GM12878 (cell line): ENCODE measurements around the gene CPLX4. TPM values are rescaled to one million over a fixed set of nuclear protein-coding genes. Genes with fewer than 3 reads are reported as not detected.

ENCODE experiments used
- ATAC-seq: fragments of 200-7000 bp; cut with Tn5 transposase; 3 replicates; pipeline ENCODE4 v1.9.1; 2020; ENCODE audit warnings: mild to moderate bottlenecking, moderate library complexity
- BruUV-seq: library from RNA; stranded (reverse); fragments of 400-500 nt; replicated peaks from 2 replicates; lab custom pipeline; 2021; lab: Mats Ljungman, UMichigan
- CTCF ChIA-PET: fragments of 300-600 bp; sonication (Branson Sonifier 250); formaldehyde crosslinking; extraction: SDS; loops from one replicate; lab custom pipeline; 2021; ENCODE audit warnings: inconsistent platforms; lab: Yijun Ruan, JAX
- POLR2A ChIA-PET: fragments of 350-600 bp; formaldehyde crosslinking; extraction: SDS; loops from one replicate; lab custom pipeline; 2021; ENCODE audit warnings: inconsistent platforms; lab: Charles Lee
- RAD21 ChIA-PET: fragments of 300-600 bp; sonication (Branson Sonifier 250); formaldehyde crosslinking; loops from one replicate; lab custom pipeline; 2023; ENCODE audit warnings: antibody characterized with exemption; ENCODE audit not compliant: unreplicated experiment; lab: Charles Lee
- SMC1A ChIA-PET: fragments of 300-600 bp; sonication (Branson Sonifier 250); formaldehyde crosslinking; loops from one replicate; lab custom pipeline; 2023; ENCODE audit not compliant: unreplicated experiment, uncharacterized antibody; lab: Charles Lee
- DNase-seq: peaks from one replicate; pipeline ENCODE4 v3.0.0-alpha.2; 2011; ENCODE audit warnings: low read depth, low spot score
- FAIRE-seq: peaks from 3 replicates; lab custom pipeline; 2011; peaks lifted over from hg19 to GRCh38; lab: Jason Lieb, UNC
- H2AFZ ChIP-seq: 2 replicates; pipeline ENCODE4 v1.6.0; 2011; ENCODE audit warnings: low read depth, low read length, control low read depth; ENCODE audit not compliant: control insufficient read depth
- H3K27ac ChIP-seq: 2 replicates; pipeline ENCODE4 v1.5.1; 2011; ENCODE audit warnings: control low read depth; ENCODE audit not compliant: control insufficient read depth, insufficient read depth
- H3K27me3 ChIP-seq, 2 experiments: replicated peaks in 1 of 2; 2 replicates each; pipeline versions ENCODE4 v1.6.0 to v1.6.1; 2011; ENCODE audit warnings: low read length in 1 of 2; ENCODE audit not compliant: control insufficient read depth in 2 of 2, insufficient read depth in 2 of 2
- H3K36me3 ChIP-seq, 2 experiments: 2 replicates each; pipeline ENCODE4 v1.5.1; 2011; ENCODE audit warnings: low read length in 1 of 2; ENCODE audit not compliant: control insufficient read depth in 2 of 2, insufficient read depth in 2 of 2
- H3K4me1 ChIP-seq: 2 replicates; pipeline ENCODE4 v1.6.1; 2011; ENCODE audit warnings: mild to moderate bottlenecking, low read length, moderate library complexity, mixed read lengths; ENCODE audit not compliant: control insufficient read depth, insufficient read depth
- H3K4me2 ChIP-seq: 2 replicates; pipeline ENCODE4 v1.6.0; 2011; ENCODE audit warnings: control low read depth; ENCODE audit not compliant: control insufficient read depth, insufficient read depth
- H3K4me3 ChIP-seq: fragments of 200-600 bp; sonication (generic); 2 replicates; pipeline ENCODE4 v1.5.1; 2016
- H3K79me2 ChIP-seq: 2 replicates; pipeline ENCODE4 v1.6.0; 2011; ENCODE audit warnings: low read length; ENCODE audit not compliant: control insufficient read depth, insufficient read depth
- H3K9ac ChIP-seq: 2 replicates; pipeline ENCODE4 v1.8.0; 2011; ENCODE audit warnings: low read length, control low read depth, mixed read lengths; ENCODE audit not compliant: control insufficient read depth, insufficient read depth
- H3K9me3 ChIP-seq: replicated peaks from 3 replicates; pipeline ENCODE4 v1.5.1; 2011; ENCODE audit warnings: mild to moderate bottlenecking, low read length; ENCODE audit not compliant: control insufficient read depth, insufficient read depth
- H4K20me1 ChIP-seq: 2 replicates; pipeline ENCODE4 v1.6.0; 2011; ENCODE audit not compliant: control insufficient read depth, insufficient read depth
- E4F1 ChIP-seq: fragments of 450-650 bp; IDR thresholded peaks from 2 replicates; pipeline ENCODE4 v1.6.1; 2018; ENCODE audit warnings: borderline replicate concordance, mild to moderate bottlenecking; ENCODE audit not compliant: partially characterized antibody
- FOS ChIP-seq: IDR thresholded peaks from 3 replicates; pipeline ENCODE4 v1.6.1; 2011; ENCODE audit warnings: borderline replicate concordance; ENCODE audit not compliant: insufficient read length; ENCODE audit errors: extremely low read depth
- MEF2A ChIP-seq: IDR thresholded peaks from 2 replicates; pipeline ENCODE4 v1.6.1; 2011; ENCODE audit warnings: low read depth, mild to moderate bottlenecking, low read length, moderate library complexity; ENCODE audit not compliant: insufficient read depth
- NFYB ChIP-seq: IDR thresholded peaks from 2 replicates; pipeline ENCODE4 v1.6.1; 2011; ENCODE audit warnings: low read depth, mild to moderate bottlenecking, low read length, improper control_type of control experiment, moderate library complexity; ENCODE audit not compliant: insufficient read depth
- NKRF ChIP-seq: fragments of 450-650 bp; conservative IDR thresholded peaks from 2 replicates; pipeline ENCODE4 v1.6.1; 2017; ENCODE audit warnings: mild to moderate bottlenecking, moderate library complexity
- NR2C2 ChIP-seq: IDR thresholded peaks from 2 replicates; pipeline ENCODE4 v1.6.1; 2011; ENCODE audit warnings: borderline replicate concordance, low read depth; ENCODE audit not compliant: control insufficient read depth, insufficient read length
- REST ChIP-seq: IDR thresholded peaks from 2 replicates; pipeline ENCODE4 v1.6.1; 2012; ENCODE audit warnings: mild to moderate bottlenecking, low read depth, low read length
- ZBTB11 ChIP-seq: fragments of 450-650 bp; formaldehyde crosslinking; IDR thresholded peaks from 2 replicates; pipeline ENCODE4 v1.5.0; 2022; ENCODE audit warnings: mild to moderate bottlenecking, missing genetic modification characterization
- WGBS: methylation state at CpG from one replicate; pipeline ENCODE4 v1.1.6; 2016; ENCODE audit warnings: low lambda C conversion rate; ENCODE audit not compliant: insufficient replicate concordance, insufficient coverage; ENCODE audit errors: missing lambda C conversion rate; 5-methylcytosine and 5-hydroxymethylcytosine counted together
- in situ Hi-C: fragments of 300-500 bp; cut with MboI; formaldehyde crosslinking; loops from 9 replicates; pipeline ENCODE4 v1.14.3; 2018; ENCODE audit warnings: mixed read lengths
- intact Hi-C: fragments of 100-400 bp; cut with micrococcal nuclease; formaldehyde crosslinking; loops from one replicate; pipeline ENCODE4 v1.14.2; 2022; ENCODE audit not compliant: unreplicated experiment
- polyA plus RNA-seq, 11 experiments: library from polyadenylated mRNA; depleted of rRNA in 4 of 11; unstranded in 6 of 11; stranded (reverse) in 5 of 11; fragments of >200 nt; fragmentation: Nextera tagmentation in 4 of 11; fragmentation: Illumina TruSeq in 1 of 11; extraction: Ambion mirVana in 4 of 11; extraction: Trizol in 1 of 11; gene quantifications; 1 replicate in 1 of 11; 2 replicates in 10 of 11; pipeline versions ENCODE4 v1.2.1 to v1.2.3, GENCODE V29; 2011 to 2016; ENCODE audit warnings: inconsistent platforms in 2 of 11, missing spikeins in 2 of 11, low read depth in 1 of 11
- total RNA-seq, 4 experiments: library from RNA; depleted of rRNA in 3 of 4; stranded (reverse); fragments of >200 nt in 3 of 4; fragmentation: Illumina TruSeq in 1 of 4; extraction: Trizol in 1 of 4; gene quantifications; 2 replicates each; pipeline versions ENCODE4 v1.2.1 to v1.2.3, GENCODE V29; 2013 to 2021

The CPLX4 gene
- total and polyA plus RNA-seq, 10 of the 15 experiments (the other 5 are each of a cell fraction or from before 2014, with no cell fraction given), result not detected

- TF ChIP-seq NKRF, result no peak
These were observed 36.3 kb upstream of the CPLX4 start (continued) for GRCh38 chr18:59354731-59355130.

- no peaks in the 10 kb centered on the region for H3K9me3 ChIP-seq
- H3K27ac ChIP-seq, result no peak overlapping the region
- peaks cover 8% of the 10 kb centered on the region for H3K4me1 ChIP-seq
- in situ Hi-C loops, result no loop called here
- peaks cover 5 to 44% of the 10 kb centered on the region in 2 experiments for H3K36me3 ChIP-seq
- ChIA-PET CTCF (interaction anchor here (1.1 to 2.1 kb wide), 2 partner anchors 35 to 49 kb away, joined by 3 to 12 read pairs; partner anchors contain the start of gene CPLX4), RAD21 (interaction anchor here (1.5 kb wide), 1 partner anchor 585 kb away, joined by 3 read pairs; no protein-coding TSS in a partner anchor), SMC1A (interaction anchor here (0.9 to 1.4 kb wide), 3 partner anchors 14 to 23 kb away, joined by 3 read pairs; no protein-coding TSS in a partner anchor), POLR2A (no interaction called here)
- DNase-seq (no peak), ATAC-seq (no peak), FAIRE-seq (no peak)
- intact Hi-C loops, result loop anchor here (10.0 kb wide), 1 partner anchor 552 kb away; no protein-coding TSS in a partner anchor
- no peak overlapping the region for H2AFZ ChIP-seq
- no peaks in the 10 kb centered on the region for H4K20me1 ChIP-seq
- no peak overlapping the region for H3K4me2 ChIP-seq
- H3K9ac ChIP-seq, result no peak overlapping the region
- no peak overlapping the region for H3K4me3 ChIP-seq
- no peaks in the 10 kb centered on the region for H3K27me3 ChIP-seq
- WGBS, result 96% methylated on average over 4 of the region's 4 CpGs
- H3K79me2 ChIP-seq, result peaks cover 37% of the 10 kb centered on the region
- BruUV-seq, result no TSS peak
- TF ChIP-seq NFYB (no peak), NR2C2 (no peak), FOS (no peak), REST (no peak), MEF2A (no peak), E4F1 (no peak), ZBTB11 (no peak)
These were observed 34.7 kb upstream of the CPLX4 start for GRCh38 chr18:59353079-59353680.
